HCT116 (cell line): ENCODE data around the gene DIP2B. TPM values are rescaled to one million over a fixed set of nuclear protein-coding genes. Genes with fewer than 3 reads are reported as not detected.
A peak's percentile ranks its signal among the peaks of the same experiment; 100 is the strongest.

ENCODE experiments used
- ATAC-seq: fragments of 200-7000 bp; cut with Tn5 transposase; 2 replicates; pipeline ENCODE4 v1.9.1; 2020; ENCODE audit warnings: mild to moderate bottlenecking, moderate library complexity
- BruUV-seq: library from RNA; stranded (reverse); fragments of 400-500 nt; replicated peaks from 2 replicates; lab custom pipeline; 2021; lab: Mats Ljungman, UMichigan
- CTCF ChIA-PET: fragments of 300-600 bp; sonication (Branson Sonifier 250); formaldehyde crosslinking; loops from one replicate; lab custom pipeline; 2021; ENCODE audit warnings: antibody characterized with exemption; lab: Charles Lee
- POLR2A ChIA-PET: fragments of 300-600, 350-600 bp; sonication (Branson Sonifier 250); formaldehyde crosslinking; loops from one replicate; lab custom pipeline; 2021; ENCODE audit warnings: antibody characterized with exemption; lab: Charles Lee
- RAD21 ChIA-PET, 2 experiments: fragments of 300-600 bp; sonication (Branson Sonifier 250); formaldehyde crosslinking; loops; one replicate each; lab custom pipeline; 2023; ENCODE audit warnings: low total read pairs in 2 of 2; ENCODE audit not compliant: uncharacterized antibody in 2 of 2, unreplicated experiment in 2 of 2, low non-redundant PET in 1 of 2; lab: Charles Lee
- DNase-seq: peaks from one replicate; pipeline ENCODE4 v3.0.0-alpha.2; 2010; ENCODE audit warnings: low read depth, low spot score
- H2AFZ ChIP-seq: fragments of 200-600 bp; shearing (Covaris generic), sonication (generic); 2 replicates; pipeline ENCODE4 v1.6.1; 2017; ENCODE audit warnings: low read depth, mixed run types, mixed read lengths, antibody characterized with exemption, low read length; ENCODE audit not compliant: poor library complexity, severe bottlenecking
- H3K27ac ChIP-seq: 2 replicates; pipeline ENCODE4 v1.5.1; 2012; ENCODE audit warnings: low read depth, low read length
- H3K27me3 ChIP-seq: fragments of 200-600 bp; sonication (generic); 2 replicates; pipeline ENCODE4 v1.6.1; 2016; ENCODE audit warnings: mixed run types, low read length, mixed read lengths; ENCODE audit not compliant: insufficient read depth
- H3K36me3 ChIP-seq, 2 experiments: fragments of 200-500 bp in 1 of 2; fragments of 200-600 bp in 1 of 2; sonication (Bioruptor generic) in 1 of 2; sonication (generic) in 1 of 2; 2 replicates each; pipeline versions ENCODE4 v1.5.1 to v1.6.1; 2014 to 2016; ENCODE audit warnings: low read length in 2 of 2, inconsistent platforms in 1 of 2, mixed read lengths in 1 of 2, mixed run types in 1 of 2; ENCODE audit not compliant: insufficient read depth in 2 of 2, control insufficient read depth in 1 of 2
- H3K4me1 ChIP-seq, 2 experiments: fragments of 200-600 bp in 1 of 2; sonication (generic) in 1 of 2; 2 replicates each; pipeline versions ENCODE4 v1.5.1 to v1.6.1; 2012 to 2017; ENCODE audit warnings: low read length in 2 of 2, inconsistent platforms in 1 of 2, mild to moderate bottlenecking in 1 of 2, mixed read lengths in 1 of 2, mixed run types in 1 of 2, moderate library complexity in 1 of 2; ENCODE audit not compliant: insufficient read depth in 2 of 2, control insufficient read depth in 1 of 2
- H3K4me2 ChIP-seq: fragments of 200-600 bp; sonication (generic); 2 replicates; pipeline ENCODE4 v1.6.1; 2017; ENCODE audit warnings: mixed run types, low read length, mixed read lengths
- H3K4me3 ChIP-seq, 2 experiments: fragments of 200-600 bp in 1 of 2; sonication (generic) in 1 of 2; replicated peaks in 1 of 2; 2 replicates each; pipeline ENCODE4 v1.5.1; 2011 to 2016; ENCODE audit warnings: low read length in 2 of 2, control low read depth in 1 of 2, low read depth in 1 of 2, mild to moderate bottlenecking in 1 of 2, mixed read lengths in 1 of 2, mixed run types in 1 of 2
- H3K79me2 ChIP-seq: fragments of 200-600 bp; sonication (generic); 2 replicates; pipeline ENCODE4 v1.6.1; 2017; ENCODE audit warnings: mild to moderate bottlenecking, mixed run types, low read length, moderate library complexity, mixed read lengths; ENCODE audit not compliant: insufficient read depth
- H3K9ac ChIP-seq: fragments of 200-600 bp; sonication (generic); 2 replicates; pipeline ENCODE4 v1.6.1; 2016; ENCODE audit warnings: low read length, mixed read lengths
- H3K9me2 ChIP-seq: fragments of 200-600 bp; sonication (generic), shearing (Covaris generic); 2 replicates; pipeline ENCODE4 v1.6.1; 2017; ENCODE audit warnings: mixed run types, mild to moderate bottlenecking, moderate library complexity; ENCODE audit not compliant: insufficient read depth
- H3K9me3 ChIP-seq, 2 experiments: fragments of 200-500 bp in 1 of 2; fragments of 200-600 bp in 1 of 2; sonication (Bioruptor generic) in 1 of 2; sonication (generic) in 1 of 2; 2 replicates each; pipeline ENCODE4 v1.6.1; 2014 to 2017; ENCODE audit warnings: low read length in 2 of 2, mixed read lengths in 2 of 2, inconsistent platforms in 1 of 2, low read depth in 1 of 2, mild to moderate bottlenecking in 1 of 2, mixed run types in 1 of 2, moderate library complexity in 1 of 2; ENCODE audit not compliant: control insufficient read depth in 1 of 2, insufficient read depth in 1 of 2
- H4K20me1 ChIP-seq: fragments of 200-600 bp; sonication (generic), shearing (Covaris generic); 2 replicates; pipeline ENCODE4 v1.6.1; 2017; ENCODE audit warnings: mixed run types, mild to moderate bottlenecking, moderate library complexity; ENCODE audit not compliant: insufficient read depth
- ATF3 ChIP-seq: IDR thresholded peaks from 2 replicates; pipeline ENCODE4 v1.6.1; 2012
- CBX3 ChIP-seq: IDR thresholded peaks from 2 replicates; pipeline ENCODE4 v1.6.1; 2012; ENCODE audit warnings: low read depth
- CEBPB ChIP-seq: IDR thresholded peaks from 2 replicates; pipeline ENCODE4 v1.6.1; 2012; ENCODE audit warnings: low read depth
- CTCF ChIP-seq, 3 experiments: fragments of 200-600 bp in 1 of 3; sonication (generic) in 1 of 3; IDR thresholded peaks in 2 of 3; conservative IDR thresholded peaks in 1 of 3; 2 replicates each; pipeline ENCODE4 v1.5.1; 2012 to 2017; ENCODE audit warnings: low read depth in 2 of 3, low read length in 2 of 3, antibody characterized with exemption in 1 of 3, borderline replicate concordance in 1 of 3, control low read depth in 1 of 3, mild to moderate bottlenecking in 1 of 3, mixed read lengths in 1 of 3, mixed run types in 1 of 3, moderate library complexity in 1 of 3; ENCODE audit not compliant: insufficient read depth in 1 of 3
- EGR1 ChIP-seq: IDR thresholded peaks from 2 replicates; pipeline ENCODE4 v1.6.1; 2012; ENCODE audit warnings: low read depth
- EZH2 ChIP-seq: fragments of 200-600 bp; sonication (generic); IDR thresholded peaks from 2 replicates; pipeline ENCODE4 v1.6.1; 2017; ENCODE audit warnings: antibody characterized with exemption, mixed run types
- EZH2phosphoT487 ChIP-seq: fragments of 200-600 bp; IDR thresholded peaks from 2 replicates; pipeline ENCODE4 v1.6.1; 2018; ENCODE audit warnings: antibody characterized with exemption, borderline replicate concordance
- FOSL1 ChIP-seq: IDR thresholded peaks from 2 replicates; pipeline ENCODE4 v1.6.1; 2012; ENCODE audit warnings: low read depth
- MAX ChIP-seq: IDR thresholded peaks from 2 replicates; pipeline ENCODE4 v1.6.1; 2012
- POLR2AphosphoS5 ChIP-seq: IDR thresholded peaks from 2 replicates; pipeline ENCODE4 v1.6.1; 2011; ENCODE audit warnings: mild to moderate bottlenecking, low read depth, low read length, moderate library complexity
- SIN3A ChIP-seq: IDR thresholded peaks from 2 replicates; pipeline ENCODE4 v1.6.1; 2012; ENCODE audit warnings: low read depth
- SP1 ChIP-seq: IDR thresholded peaks from 2 replicates; pipeline ENCODE4 v1.6.1; 2012; ENCODE audit warnings: low read depth
- SRF ChIP-seq: IDR thresholded peaks from 2 replicates; pipeline ENCODE4 v1.6.1; 2012; ENCODE audit warnings: low read depth
- TCF7L2 ChIP-seq: IDR thresholded peaks from 2 replicates; pipeline ENCODE4 v1.7.0; 2011; ENCODE audit warnings: borderline replicate concordance, inconsistent platforms; ENCODE audit not compliant: insufficient read depth, insufficient read length; ENCODE audit errors: extremely low read depth
- YY1 ChIP-seq: IDR thresholded peaks from 2 replicates; pipeline ENCODE4 v1.6.1; 2011; ENCODE audit warnings: low read length, low read depth, moderate library complexity, mild to moderate bottlenecking; ENCODE audit not compliant: insufficient replicate concordance; ENCODE audit errors: extremely low read depth
- ZBTB33 ChIP-seq: IDR thresholded peaks from 2 replicates; pipeline ENCODE4 v1.6.1; 2011; ENCODE audit warnings: mild to moderate bottlenecking, low read length, moderate library complexity; ENCODE audit not compliant: insufficient replicate concordance; ENCODE audit errors: extremely low read depth
- ZFX ChIP-seq: fragments of 450-650 bp; IDR thresholded peaks from 2 replicates; pipeline ENCODE4 v1.6.1; 2017
- ZNF274 ChIP-seq: fragments of 200-500 bp; sonication (Bioruptor generic); IDR thresholded peaks from 2 replicates; pipeline ENCODE4 v1.6.1; 2014; ENCODE audit warnings: mild to moderate bottlenecking, low read depth, low read length, inconsistent platforms
- intact Hi-C: fragments of 100-400 bp; cut with micrococcal nuclease; formaldehyde crosslinking; loops from 2 replicates; pipeline ENCODE4 v1.10.0; 2022
- total RNA-seq: library from RNA; stranded (reverse); gene quantifications from one replicate; pipeline ENCODE4 v1.2.1, GENCODE V29; 2021; ENCODE audit not compliant: unreplicated experiment

Gene DIP2B
- total RNA-seq, 1 experiment from 2014 or later = 32.3 TPM

GRCh38 chr12:50765095-50765911, 260.5 kb downstream of the DIP2B start:
- CTCF ChIA-PET = interaction anchor here (0.6 to 2.4 kb wide), 23 partner anchors 9 to 655 kb away, joined by 3 to 33 read pairs (median 5); partner anchors contain the start of genes DIP2B, POU6F1 and SLC11A2
- no peak for DNase-seq
- ATAC-seq = peak; percentile 39; the same call in 1 of the 2 replicates
- H3K27ac ChIP-seq = peak overlapping the region; percentile 100
- H3K4me3 ChIP-seq = peak overlapping the region; percentile 88 to 89
- peak overlapping the region; percentile 92 for H3K9ac ChIP-seq
- no peaks in the 10 kb centered on the region for H4K20me1 ChIP-seq
- no peak overlapping the region for H2AFZ ChIP-seq
- POLR2A ChIA-PET = interaction anchor here (0.7 to 2.4 kb wide), 5 partner anchors 9 to 263 kb away, joined by 3 to 18 read pairs (median 7); partner anchors contain the start of gene SLC11A2
- H3K79me2 ChIP-seq = peaks cover 70% of the 10 kb centered on the region
- BruUV-seq = TSS peak; percentile 51
- peaks cover 30 to 40% of the 10 kb centered on the region in 2 experiments for H3K4me1 ChIP-seq
- no peaks in the 10 kb centered on the region for H3K36me3 ChIP-seq
- H3K4me2 ChIP-seq = peak overlapping the region; percentile 87
- H3K9me3 ChIP-seq = no peaks in the 10 kb centered on the region
- H3K27me3 ChIP-seq = no peaks in the 10 kb centered on the region
- intact Hi-C loops = loop anchor here (1.0 to 10.0 kb wide), 4 partner anchors 222 to 576 kb away; no protein-coding TSS in a partner anchor
- no peaks in the 10 kb centered on the region for H3K9me2 ChIP-seq
- RAD21 ChIA-PET = interaction anchor here (0.6 to 1.8 kb wide), 8 partner anchors 8 to 576 kb away, joined by 3 to 6 read pairs (median 5); partner anchors contain the start of gene DIP2B (in 1 of the 2)
- TF ChIP-seq ATF3 (no peak), FOSL1 (0 out of 2 replicates have a peak, but pooled peaks have one; percentile 15), SRF (no peak), ZBTB33 (no peak), CTCF (IDR thresholded peaks at IDR 0.05 in 2 of 3, conservative IDR thresholded peaks at IDR 0.05 in 1 of 3; ENCODE audit: borderline replicate concordance in 1 of 3, insufficient read depth in 1 of 3, low read depth in 2 of 3, low read length in 2 of 3) (peak; percentile 67 to 78 (median 70); a peak in 5 of 6 replicates), SP1 (no peak), YY1 (no peak), TCF7L2 (no peak), ZFX (no peak), EZH2 (no peak), EGR1 (no peak), MAX (no peak), CBX3 (no peak), CEBPB (no peak; the same call in 1 of the 2 replicates), ZNF274 (no peak), EZH2phosphoT487 (no peak), SIN3A (peak; percentile 51; the same call in 1 of the 2 replicates), POLR2AphosphoS5 (no peak)
